GM21381 (cell line): ENCODE data around the gene PTPRG.

ENCODE experiments used
- ATAC-seq: cut with Tn5 transposase; IDR thresholded peaks from one replicate; pipeline ENCODE4 v1.9.1; 2021; ENCODE audit warnings: mild to moderate bottlenecking, moderate library complexity; ENCODE audit not compliant: unreplicated experiment

PTPRG gene

DNA sequence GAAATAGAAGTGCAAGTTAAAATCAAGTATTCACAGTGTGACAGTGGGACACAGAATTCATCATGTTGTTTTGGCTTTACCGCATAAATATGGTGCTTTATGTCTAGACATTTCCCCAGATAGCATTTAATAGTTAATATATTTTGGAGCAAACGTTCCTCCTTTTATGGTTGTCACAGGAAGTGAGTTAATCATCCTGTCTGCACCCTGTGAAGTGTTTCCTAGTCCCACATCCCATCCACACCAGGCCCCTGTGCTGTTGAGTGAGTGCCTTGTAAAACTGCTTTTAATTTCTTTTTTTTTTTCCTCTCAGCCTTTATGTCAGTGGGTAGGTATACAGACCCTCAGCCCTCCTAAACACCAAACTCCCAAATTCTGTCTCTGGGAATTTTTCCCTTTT lies 418.3 kb downstream of the PTPRG start:
- ATAC-seq: no peak

DNA sequence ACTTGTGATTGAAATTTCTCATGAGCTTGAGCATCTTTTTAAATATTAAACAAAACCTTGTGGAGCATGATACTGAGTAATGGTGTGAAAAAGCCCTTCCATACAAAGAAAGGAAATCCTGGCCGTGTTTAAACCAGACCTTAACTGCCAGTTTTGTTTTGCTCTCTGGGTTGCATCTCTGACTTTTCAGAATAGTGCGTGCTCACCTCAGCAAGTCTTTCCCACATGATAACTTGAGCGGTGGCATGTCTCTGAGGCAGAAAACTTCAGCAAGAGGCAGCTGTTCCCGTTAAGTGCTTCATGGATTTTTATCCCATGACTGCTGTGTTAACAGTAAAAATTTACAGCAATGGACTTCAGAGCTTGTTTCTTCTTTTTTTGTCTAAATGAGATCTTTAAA lies 418.7 kb downstream of the PTPRG start:
- no peak for ATAC-seq

DNA sequence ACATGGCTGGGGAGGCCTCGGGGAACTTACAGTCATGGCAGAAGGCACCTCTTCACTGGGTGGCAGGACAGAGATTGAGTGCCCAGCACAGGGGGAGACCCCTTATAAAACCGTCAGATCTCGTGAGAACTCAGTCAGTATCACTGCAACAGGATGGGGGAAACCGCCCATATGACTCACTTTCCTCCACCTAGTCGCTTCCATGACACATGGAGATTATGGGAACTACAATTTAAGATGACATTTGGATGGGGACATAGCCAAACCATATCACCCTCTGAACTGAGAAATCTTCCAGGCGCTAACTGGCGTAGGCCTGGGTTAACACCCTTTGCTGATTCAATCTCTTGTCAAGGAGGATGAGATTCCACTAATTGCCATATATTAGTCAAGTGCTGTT lies 419.7 kb downstream of the PTPRG start:
- ATAC-seq: no peak

DNA sequence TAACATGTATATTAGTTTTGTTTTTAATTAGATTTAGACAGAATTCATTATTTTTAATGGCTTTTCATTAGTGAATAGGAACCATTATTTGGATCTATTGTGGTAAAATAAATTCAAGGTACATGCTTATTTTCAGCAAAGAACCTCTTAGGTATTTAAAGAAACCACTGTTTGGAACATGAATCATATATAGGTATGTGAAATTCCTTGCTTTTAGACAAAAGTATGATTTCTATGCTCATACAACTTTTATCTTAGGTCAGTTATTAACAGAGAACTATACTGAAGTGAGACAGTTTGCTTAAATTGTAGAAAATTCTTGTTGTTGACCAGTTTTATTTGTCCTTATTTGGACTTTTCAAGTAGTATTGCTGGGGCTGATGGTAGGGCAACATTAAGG lies 422.1 kb downstream of the PTPRG start:
- ATAC-seq: no peak

DNA sequence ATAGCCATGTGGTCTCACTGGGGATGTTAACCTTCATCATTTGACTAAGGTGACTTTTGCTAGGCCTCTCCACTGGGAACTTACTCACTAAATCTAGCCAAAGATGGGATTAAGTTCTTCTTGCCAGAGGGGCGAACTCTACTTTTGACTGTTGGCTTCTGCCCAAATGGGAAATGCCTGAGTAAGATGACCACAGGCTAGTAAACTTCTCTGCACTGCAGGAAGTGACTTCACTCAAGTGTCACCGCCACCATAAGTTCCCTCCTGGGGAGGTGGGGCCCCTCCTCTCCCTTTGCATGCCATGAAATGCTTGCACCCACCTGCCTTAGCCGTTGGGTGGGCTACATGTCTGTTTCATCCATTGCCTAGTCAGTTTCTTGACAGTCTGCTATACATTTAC lies 423.6 kb downstream of the PTPRG start:
- ATAC-seq: no peak

DNA sequence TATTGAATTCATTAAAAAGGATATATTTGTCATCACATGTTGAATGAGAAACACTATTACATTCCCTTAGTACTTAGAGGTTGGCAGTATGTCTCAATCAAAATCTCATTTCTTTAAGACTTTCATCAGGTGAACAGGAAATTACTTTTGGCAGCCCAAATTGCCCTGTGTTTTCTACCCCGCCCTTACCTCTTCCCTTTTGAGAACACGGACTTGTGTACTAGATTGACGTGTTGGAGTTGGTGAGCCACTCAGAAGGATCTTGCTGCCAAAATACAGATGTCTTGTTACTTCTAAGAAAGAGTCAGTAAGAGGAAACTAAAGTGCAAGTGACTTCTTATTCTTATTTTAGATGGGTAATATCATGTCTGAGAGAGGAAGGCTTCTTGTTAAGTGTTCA lies 425.1 kb downstream of the PTPRG start:
- ATAC-seq: no peak

DNA sequence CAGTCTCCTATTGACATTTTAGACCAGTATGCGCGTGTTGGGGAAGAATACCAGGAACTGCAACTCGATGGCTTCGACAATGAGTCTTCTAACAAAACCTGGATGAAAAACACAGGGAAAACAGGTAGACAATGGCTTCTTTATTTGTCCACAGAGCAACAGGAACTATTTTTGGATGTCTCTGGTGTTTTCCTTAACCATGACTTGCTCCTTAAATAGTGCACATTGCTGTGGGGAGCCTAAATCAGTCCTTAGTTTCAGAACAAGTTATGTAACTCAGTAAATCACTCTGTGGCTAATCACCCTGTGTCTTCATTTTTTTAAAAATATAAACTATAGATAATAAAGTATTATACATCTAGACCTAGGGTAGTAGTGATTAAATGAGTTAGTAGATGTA lies 428.3 kb downstream of the PTPRG start:
- no peak for ATAC-seq

DNA sequence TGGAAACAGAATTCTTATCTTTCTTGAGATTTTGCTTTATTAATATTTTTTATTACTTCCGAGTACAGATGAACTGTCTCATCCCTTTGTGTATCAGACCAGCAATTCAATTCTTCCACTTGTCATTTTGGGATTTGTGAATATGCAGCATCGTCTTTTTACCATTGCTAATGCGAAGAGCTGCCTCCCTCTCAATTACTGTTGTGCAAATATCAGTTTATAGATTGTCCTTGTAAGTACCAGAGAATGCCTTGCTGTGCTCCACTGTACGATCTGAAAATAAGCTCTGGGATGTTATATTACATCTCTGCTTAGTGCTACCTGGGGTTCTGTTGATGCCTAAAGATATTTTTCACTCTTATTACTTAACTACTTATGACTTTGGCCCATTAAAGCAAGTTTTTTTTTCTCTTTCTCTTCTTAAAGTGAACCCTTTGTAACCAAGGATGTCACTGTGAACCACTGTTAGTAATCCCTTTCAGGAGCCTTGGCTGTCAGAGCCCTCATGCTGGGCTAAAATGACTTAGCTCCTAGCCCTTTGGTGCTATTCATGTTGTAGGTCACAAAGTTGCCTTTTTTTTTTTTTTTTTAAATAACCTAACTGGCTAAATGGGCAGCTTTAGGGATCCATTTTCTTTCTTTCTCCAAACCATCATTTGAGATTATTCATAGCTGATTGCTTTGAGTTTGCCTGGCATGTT lies 429.1 kb downstream of the PTPRG start:
- no peak for ATAC-seq

DNA sequence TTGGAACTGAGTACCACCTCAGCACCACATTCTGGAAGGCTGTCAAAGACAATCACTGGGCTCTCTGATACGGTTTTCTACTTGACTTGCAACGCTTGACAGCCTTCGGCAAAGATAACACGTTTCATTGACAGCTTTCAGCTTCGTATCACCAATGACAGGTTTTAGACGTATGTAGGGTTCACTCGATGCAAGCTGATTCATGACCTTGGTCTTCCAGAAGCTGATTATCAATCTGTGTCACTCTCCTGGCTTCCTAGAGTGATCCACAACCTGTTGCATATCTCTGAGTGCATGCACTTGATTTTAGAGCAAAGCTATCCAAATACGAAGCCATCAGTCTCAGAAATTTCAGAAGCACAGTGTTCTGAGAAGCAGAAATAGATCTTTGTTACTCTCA lies 430.3 kb downstream of the PTPRG start:
- no peak for ATAC-seq

DNA sequence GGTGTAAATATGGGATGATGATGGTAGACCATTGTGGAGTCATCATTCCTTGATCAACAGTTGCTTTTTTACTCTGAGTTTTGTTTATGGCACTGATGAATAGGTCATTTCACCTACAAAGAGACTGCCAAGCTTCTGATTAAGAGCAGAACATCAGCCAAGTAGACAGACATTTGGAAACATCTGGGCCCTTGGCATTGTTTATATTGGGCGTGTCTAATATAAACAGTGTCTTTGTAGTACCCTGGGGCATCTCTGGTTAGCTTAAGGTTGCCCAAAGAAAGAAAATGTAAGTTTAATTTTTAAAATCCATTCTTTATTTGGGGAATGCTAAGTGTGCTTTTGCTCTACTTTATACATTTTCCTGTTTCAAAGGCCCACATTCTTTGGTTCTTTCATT lies 435.0 kb downstream of the PTPRG start:
- ATAC-seq: no peak

DNA sequence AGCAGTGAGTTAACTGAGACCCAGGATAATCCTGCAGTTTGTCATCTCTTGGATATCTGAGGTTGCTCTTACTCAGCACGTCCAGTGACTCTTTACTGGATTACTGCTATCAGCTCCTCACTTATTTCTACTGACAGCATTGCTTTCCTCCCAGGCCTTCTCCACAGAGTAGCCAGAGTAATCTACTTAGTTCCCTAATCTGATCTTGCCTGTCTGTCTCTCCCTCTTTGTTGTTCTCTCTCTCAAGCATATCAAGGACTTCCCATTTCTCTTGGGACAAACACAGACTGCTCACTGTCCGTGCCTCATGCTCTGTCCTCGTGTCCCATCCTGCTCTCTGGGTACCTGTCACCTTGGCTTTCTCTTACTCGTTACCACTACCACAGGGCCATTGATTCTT lies 435.7 kb downstream of the PTPRG start:
- ATAC-seq: no peak

DNA sequence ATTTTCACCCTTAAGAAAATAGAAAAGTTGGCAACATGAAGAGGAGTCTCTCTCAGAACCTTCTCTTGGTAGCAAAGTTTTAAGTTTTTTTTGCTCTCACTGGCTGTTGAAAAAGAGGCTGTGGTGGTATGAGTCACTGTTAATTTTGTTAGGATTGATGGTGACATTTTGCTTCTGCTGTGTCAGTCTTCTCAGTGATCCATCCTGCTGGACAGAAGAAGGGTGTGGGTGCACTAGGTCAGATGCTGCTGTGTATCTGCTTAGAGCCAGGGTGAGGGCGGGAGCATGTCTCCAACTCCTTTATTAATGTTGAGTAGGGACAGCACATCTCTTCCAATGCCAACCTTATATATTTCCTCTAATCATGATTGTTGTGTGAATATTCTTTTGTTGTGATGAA lies 442.5 kb downstream of the PTPRG start:
- no peak for ATAC-seq

DNA sequence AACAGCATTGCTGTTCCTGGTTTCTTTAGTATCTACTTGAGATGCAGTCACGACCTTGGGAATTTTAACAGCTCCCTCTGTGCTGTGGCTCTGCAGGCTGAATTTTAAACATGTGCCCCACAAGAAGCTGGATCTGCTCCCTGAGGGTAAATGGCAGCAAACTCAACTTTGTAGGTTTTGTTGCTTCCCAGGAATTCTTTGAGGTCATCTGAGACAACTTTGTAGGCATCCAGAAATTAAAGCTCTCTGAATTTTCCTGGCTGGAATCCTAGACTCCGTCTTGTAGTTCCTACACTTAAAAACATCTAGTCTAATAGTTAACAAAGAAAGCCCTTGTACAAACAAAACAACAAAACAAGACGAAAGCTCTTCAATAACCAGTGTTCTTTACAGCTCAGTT lies 445.7 kb downstream of the PTPRG start:
- no peak for ATAC-seq

DNA sequence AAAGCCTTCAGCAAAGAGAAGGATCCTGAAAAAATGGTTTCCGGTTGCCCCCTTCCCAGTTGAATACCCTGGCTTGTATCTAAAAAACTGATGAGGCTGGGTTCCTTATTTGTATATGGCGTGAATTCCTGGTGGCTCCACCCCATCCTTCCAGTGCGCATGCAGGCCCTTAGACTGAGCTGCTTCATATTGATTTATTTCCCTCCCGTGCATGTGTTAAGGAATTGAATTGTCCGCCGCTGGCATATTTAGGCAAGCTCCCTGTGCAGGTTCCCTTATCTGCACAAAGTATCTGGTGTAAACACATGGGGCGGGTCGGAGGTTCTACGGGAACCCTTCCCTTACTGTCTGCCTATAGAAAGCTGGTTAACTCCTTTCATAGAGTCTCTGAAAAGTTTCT lies 449.6 kb downstream of the PTPRG start:
- ATAC-seq: no peak

DNA sequence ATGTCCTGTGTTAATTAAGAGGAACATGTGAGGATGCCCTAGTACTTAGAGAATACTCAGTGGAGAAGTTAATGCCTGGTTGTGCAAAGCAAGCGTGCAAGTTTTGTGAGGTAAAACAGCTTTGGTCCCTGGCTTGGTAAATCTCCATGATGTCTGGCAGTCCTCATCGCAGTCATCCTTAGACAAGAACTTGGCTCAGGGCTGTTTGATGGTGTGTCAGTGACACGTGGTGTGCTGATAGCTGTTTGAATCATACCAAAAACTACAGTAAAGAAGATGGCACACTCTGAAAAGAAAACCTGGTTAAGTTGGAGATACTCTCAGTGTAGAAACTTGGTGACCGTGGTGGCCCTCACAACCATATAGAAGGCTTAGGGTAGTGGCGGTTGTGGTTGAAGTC lies 450.3 kb downstream of the PTPRG start:
- ATAC-seq: no peak

DNA sequence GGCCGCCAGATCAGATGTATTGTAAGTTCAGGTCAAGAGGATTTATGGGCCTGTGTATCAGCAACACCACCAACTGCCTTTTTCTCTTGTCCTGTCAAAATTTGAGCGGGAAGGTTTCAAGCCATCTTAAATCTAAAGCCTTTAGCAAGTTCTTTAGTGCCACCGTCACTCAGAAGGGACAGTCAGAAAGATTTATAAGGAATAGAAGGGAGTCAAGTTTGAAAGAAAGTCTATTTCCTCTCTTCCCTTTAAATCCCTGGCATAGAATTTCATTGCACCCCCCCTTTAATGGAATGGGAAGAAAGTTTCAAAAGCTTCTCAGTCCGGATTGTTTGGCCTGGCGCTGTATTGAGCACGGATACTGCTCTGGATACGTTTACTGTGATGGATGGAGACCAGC lies 452.6 kb downstream of the PTPRG start:
- ATAC-seq: no peak

DNA sequence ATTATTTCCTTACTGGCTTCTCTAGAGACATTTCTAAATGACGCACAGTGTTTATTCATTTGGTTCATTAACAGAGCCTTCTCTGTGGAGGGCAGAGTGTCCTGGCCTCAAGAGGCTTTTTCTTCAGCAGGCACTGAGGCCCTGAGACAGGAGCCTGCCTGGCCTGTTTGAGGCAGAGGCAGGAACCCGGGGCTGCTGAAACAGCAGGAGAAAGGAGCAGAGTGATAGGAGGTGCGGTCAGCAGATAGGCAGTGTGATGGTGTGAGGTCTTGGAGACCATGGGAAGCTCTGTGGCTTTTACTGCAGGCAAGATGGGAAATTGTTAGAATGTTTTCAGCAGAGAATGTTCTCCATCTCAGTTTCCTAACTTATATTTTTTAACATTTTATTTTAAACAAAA lies 453.7 kb downstream of the PTPRG start:
- no peak for ATAC-seq

DNA sequence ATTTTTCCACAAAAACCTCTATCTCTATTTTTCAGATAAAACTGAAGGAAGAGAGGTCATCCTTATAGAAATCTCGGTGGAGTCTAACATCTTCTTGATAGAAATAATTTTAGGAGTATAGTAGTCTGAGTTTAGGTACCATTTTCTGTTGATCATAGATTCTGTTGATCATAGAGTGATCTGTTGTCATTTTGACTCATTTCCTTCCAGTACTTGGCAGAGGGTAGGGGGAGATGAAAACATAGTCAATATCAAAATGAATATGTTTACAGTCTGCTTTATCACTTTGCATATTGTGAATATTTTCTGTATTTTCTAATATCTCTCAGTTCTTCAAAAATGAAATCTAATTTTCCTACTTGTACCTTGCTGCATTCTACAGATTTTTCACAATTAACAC lies 458.5 kb downstream of the PTPRG start:
- ATAC-seq: no peak

DNA sequence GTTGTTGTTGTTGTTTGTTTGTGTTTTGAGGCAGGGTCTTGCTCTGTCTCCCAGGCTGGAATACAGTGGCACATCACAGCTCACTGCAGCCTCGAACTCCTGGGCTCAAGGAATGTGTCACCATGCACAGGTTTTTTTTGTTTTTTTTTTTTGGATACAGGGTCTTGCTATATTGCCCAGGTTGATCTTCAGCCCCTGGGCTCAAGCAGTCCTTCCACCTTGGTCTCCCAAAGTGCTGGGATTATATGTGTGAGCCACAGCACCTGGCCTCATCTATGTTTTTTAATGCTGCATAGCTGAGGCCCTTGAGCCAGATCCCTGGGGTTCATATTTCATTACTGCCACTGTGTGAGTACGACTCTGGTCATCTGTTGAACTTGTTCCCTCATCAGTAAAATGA lies 459.3 kb downstream of the PTPRG start:
- ATAC-seq: no peak

DNA sequence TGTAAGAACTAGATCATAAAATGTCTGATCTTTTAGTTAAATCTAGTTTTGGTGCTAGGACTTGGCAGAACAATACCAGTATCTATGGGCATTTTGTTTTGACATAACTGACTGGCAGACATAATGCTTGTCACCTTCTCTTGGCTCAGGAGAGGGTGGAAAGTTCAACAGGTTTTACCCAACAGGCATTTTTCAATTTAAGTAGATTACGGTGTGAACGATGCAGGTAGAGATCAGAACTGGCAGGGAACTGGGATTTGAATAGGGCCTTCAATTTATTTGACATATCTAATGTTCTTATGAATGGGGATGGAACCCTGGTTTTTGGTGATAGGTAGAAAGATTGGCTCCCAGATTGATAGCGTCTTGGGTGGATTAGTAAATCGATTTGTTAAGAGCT lies 460.9 kb downstream of the PTPRG start:
- no peak for ATAC-seq

DNA sequence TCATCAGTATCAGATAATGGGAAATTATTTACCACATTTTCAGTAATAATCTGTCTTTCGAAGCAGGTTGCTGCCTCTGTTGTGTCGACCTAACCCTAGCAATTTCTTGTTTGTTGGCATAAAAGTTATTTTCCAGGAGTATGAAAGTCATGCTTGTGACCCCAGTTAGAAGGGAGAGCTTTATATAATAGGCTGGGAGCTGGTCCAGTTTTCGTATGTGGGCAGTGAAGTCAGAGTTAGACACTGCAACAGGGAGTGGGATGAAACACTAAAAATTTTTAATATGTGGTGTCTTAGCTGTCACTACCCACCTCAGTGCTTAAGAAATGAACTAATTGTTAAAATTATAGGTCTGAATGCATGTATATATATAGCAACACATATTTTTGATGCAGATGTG lies 463.5 kb downstream of the PTPRG start:
- ATAC-seq: no peak

DNA sequence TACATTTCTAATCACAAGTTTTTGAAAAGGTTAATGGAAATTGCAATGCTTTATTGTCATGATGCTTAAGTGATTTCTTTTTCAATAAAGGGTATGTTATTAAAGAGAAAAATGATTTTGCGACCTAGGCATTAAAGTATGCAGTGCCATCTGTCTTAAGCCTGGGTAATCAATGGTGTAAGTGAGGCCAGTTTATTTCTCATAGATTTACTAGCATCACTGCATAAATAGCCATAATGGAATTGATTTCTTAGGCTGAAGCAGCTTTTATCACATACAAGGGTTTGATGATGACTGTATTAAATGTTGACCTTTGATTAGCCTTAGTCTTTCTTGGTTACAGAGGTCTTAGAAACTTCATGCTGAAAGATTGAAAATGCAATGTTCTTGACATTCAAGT lies 464.5 kb downstream of the PTPRG start:
- no peak for ATAC-seq

DNA sequence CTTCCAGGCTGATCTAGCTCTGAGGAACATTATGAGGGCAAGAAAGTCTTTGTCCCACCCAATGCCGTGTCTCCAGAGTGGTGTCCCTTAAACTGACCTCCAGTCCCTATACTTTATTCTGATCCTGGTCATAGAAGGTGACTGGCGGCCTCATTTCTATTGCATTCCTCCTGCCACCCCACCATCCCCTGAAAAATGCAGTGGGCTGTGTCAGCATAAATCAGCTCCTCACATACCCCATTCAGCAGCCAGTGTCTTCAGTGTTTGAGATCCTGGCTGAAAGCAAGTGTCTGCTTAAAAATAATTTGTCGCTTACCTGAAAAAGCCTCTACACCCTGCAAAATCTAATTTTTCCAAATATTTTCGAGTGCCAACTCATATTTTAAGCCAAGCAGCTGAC lies 465.9 kb downstream of the PTPRG start:
- no peak for ATAC-seq

DNA sequence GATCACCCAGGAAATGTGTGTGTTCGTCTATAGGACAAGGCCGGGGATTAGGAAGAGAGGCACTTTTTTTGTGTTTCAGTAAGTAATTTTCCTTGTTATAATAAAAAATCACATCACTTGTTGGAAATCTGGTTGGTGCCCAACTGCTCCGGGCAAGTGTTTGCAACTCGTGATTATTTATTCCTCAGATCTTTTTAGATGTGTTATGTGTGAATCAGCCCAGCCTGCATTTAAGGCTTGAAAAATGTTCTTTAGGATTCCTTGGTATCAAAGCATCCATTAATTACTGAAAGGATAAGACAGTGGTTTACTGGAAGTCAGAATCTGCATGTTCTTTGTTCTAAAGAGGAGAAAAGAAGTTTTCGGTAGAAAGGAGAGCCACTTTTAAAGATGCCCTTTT lies 466.4 kb downstream of the PTPRG start:
- no peak for ATAC-seq
